Choroid plexus epithelial cell (primary cell): ENCODE data around the gene GJA3.

Source experiments
- DNase-seq: peaks from one replicate; pipeline ENCODE4 v3.0.0-alpha.2; 2010; ENCODE audit warnings: low read depth
- H3K4me3 ChIP-seq: 2 replicates; pipeline ENCODE4 v1.5.1; 2011; ENCODE audit warnings: low read depth, mild to moderate bottlenecking, control low read depth, low read length, moderate library complexity
- TF ChIP-seq, protein P1 (sequence below): conservative IDR thresholded peaks from 2 replicates; pipeline ENCODE4 v1.5.1; 2011; ENCODE audit warnings: low read depth, mild to moderate bottlenecking, control low read depth, inconsistent platforms, low read length, moderate library complexity

Gene GJA3

DNA sequence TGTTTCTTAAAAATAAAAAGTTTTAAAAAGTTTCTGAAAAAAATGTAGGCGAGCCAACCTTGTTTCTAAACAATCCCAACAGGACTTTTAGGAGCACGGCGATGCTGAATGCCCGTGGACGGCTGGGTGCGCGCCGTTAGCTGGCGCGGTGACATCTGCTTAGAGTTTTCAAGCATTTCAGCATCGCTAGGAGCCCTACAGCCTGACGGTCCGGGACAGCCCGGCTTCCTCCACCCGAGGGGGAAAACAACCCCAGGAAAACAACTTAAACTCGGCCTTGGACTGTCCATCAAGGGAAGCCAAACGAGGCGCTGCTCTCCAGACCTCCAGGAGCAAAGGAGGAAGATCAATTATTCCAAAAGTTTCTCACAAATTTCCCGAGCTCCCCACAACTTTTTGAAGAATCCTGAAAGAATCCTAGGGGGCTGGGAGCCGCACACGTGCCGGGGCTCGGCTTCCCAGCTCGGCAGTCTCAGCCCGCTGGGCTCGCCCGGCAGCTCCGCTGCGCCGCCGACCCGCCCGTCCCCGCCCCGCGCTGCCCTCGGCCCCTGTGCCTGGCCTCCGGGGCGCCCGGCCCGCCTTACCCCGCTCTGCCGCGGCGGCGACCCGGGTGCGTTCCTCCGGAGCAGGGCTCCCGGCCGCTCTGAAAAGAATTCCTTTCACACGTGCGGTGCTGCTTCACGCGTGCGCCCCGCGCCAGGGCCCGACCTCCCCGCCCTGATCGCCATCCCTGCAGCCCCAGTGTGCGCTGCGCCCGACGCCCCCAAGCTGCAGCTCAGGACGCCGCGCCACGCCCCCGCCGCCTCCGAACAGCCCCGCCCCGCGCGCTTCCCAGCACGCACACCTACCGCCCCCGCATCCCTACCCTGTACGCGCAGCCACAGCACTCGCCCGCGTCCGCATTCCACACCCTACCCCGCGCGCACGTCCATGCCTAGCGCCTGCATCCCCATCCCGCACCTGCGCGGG, at the start of gene GJA3:
GJA3 (minus strand) TSS at position 747 of the 969 bp plus-strand sequence. CDS start 17,764 bp downstream, outside the sequence.
- DNase-seq = peak; percentile 11

DNA sequence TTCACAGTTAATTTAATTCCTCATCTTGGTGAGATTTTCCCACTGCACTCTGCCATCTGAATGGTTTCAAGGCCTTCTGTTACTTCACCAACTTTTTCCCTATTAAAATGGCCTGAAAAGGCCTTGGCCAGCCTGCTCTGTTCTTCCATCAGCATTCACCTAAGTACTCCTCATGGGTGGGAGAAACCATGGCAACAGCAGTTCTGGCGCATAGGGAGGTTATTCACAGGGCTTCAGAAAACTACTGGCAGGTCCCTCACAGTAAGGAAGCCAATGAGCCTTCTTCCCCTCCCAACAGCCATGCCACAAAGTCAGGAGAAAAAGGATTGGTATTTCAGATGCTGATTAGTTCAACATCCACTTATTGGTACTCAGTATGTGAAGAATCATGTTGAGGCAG, 49.1 kb upstream of the GJA3 start:
- TF ChIP-seq, protein P1, sequence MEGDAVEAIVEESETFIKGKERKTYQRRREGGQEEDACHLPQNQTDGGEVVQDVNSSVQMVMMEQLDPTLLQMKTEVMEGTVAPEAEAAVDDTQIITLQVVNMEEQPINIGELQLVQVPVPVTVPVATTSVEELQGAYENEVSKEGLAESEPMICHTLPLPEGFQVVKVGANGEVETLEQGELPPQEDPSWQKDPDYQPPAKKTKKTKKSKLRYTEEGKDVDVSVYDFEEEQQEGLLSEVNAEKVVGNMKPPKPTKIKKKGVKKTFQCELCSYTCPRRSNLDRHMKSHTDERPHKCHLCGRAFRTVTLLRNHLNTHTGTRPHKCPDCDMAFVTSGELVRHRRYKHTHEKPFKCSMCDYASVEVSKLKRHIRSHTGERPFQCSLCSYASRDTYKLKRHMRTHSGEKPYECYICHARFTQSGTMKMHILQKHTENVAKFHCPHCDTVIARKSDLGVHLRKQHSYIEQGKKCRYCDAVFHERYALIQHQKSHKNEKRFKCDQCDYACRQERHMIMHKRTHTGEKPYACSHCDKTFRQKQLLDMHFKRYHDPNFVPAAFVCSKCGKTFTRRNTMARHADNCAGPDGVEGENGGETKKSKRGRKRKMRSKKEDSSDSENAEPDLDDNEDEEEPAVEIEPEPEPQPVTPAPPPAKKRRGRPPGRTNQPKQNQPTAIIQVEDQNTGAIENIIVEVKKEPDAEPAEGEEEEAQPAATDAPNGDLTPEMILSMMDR = no peak
- H3K4me3 ChIP-seq = no peak overlapping the region
- no peak for DNase-seq

More for the DNA sequence above, at the start of gene GJA3:
- H3K4me3 ChIP-seq = peak within 1 kb of the TSS; percentile 45
- TF ChIP-seq, protein P1 = no peak

GRCh38 chr13:20206698-20207235, 45.9 kb upstream of the GJA3 start:
- no peak overlapping the region for H3K4me3 ChIP-seq
- no peak for DNase-seq
- TF ChIP-seq, protein P1 = no peak

DNA sequence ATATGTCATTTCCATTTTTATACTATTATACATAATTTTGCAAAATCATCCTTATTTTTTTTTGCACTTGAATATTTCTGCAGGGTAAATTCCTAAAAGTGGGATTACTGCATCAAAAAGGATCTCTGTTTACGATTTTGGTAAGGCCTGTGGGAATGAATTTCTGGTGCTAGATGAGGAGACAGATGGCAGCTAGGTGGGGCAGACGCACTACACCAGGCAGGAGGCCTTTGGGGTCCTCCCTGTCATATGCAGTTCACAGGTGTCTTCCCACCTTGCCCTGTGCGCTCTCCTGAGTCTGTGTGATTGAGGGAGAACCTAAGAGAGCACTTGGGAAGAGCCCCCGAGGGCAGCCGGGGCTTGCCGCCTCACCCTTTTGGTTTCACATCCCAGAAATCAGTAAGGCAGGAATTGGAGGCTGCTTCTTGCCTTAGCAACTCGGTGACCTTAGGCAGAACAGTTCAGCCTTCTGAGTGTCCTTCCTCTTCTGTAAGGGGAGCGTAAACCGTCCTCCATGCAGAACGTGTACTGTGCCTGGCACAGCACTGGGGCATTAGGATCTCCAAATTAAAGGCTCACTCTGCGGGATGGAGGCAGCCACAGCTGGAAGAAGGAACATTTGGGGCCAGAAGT, 45.3 kb upstream of the GJA3 start:
- H3K4me3 ChIP-seq = no peak overlapping the region
- TF ChIP-seq, protein P1 = no peak
- no peak for DNase-seq

DNA sequence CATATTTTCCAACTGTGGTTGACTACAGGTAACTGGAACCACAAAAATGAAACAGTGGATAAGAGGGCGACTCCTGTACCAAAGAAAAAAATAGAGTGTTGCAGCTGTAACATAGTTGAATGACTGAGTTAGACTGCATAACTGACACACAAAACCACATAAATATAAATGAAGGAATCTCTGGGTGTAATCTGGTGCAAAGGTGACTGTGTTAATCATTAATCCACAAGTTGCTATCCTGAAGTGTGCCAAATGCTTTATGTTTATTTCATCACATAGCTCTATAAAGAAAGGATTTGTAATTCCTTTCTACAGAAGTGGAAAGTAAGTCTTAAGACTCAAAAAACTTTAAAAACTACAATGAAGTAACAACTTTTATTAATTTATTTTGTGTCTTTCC, 37.9 kb upstream of the GJA3 start:
- no peak for DNase-seq
- H3K4me3 ChIP-seq = no peak overlapping the region
- TF ChIP-seq, protein P1 = no peak

DNA sequence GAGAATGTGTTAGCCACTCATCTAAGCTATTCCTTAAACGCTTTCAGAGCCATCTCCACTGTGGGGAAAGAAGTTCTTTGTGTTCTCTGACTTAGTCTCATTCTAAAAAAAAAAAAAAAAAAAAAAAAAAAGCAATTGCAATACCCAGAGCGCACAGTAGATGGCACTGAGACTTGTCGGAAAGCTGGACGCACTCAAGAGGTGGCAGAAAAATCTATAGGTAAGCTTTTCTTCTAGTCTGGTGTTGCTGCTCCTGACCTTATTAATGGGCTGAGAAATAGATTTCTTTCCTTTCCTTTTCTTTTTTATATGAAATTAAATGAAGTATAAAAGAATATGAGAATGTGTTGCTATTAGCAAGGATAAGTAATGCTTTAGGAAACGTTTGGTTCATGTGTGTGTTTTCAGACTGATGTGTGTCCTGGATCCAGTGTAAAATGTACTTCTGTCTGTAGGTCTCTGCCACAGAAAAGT, 36.5 kb upstream of the GJA3 start:
- H3K4me3 ChIP-seq = no peak overlapping the region
- TF ChIP-seq, protein P1 = peak; percentile 87
- DNase-seq = peak; percentile 74
